AG09309 (cell line): Measurements from ENCODE around the gene EXD2.

Experiments
- DNase-seq: peaks from one replicate; pipeline ENCODE4 v3.0.0-alpha.2; 2010; ENCODE audit warnings: low read depth
- H3K4me3 ChIP-seq: 2 replicates; pipeline ENCODE4 v1.5.1; 2011; ENCODE audit warnings: mild to moderate bottlenecking, low read depth, low read length, moderate library complexity; ENCODE audit not compliant: control insufficient read depth
- CTCF ChIP-seq: IDR thresholded peaks from 2 replicates; pipeline ENCODE4 v1.5.1; 2011; ENCODE audit warnings: mild to moderate bottlenecking, low read depth, low read length, inconsistent platforms; ENCODE audit not compliant: insufficient read depth, control insufficient read depth; ENCODE audit errors: missing control alignments

Gene EXD2

GRCh38 chr14:69259527-69260189 is 68.4 kb downstream of the EXD2 start, which contains the start of gene GALNT16:
TSS of gene GALNT16 (plus strand) at chr14:69260158. CDS start at chr14:69260291, 133 bp downstream.
- DNase-seq, result no peak
- TF ChIP-seq CTCF, result peak; percentile 15
- peak within 1 kb of the TSS; percentile 50 for H3K4me3 ChIP-seq

GRCh38 chr14:69260190-69260860 is 69.0 kb downstream of the EXD2 start:
- no peak for DNase-seq
- TF ChIP-seq CTCF, result no peak
- H3K4me3 ChIP-seq, result peak overlapping the region; percentile 50

- DNase-seq, result no peak
- H3K4me3 ChIP-seq, result peak overlapping the region; percentile 3; the same call in 1 of the 2 replicates
- peak; percentile 28 for TF ChIP-seq CTCF
These were observed 69.7 kb downstream of the EXD2 start for GRCh38 chr14:69260861-69261564.

GRCh38 chr14:69261761-69262331 is 70.5 kb downstream of the EXD2 start:
- no peak overlapping the region for H3K4me3 ChIP-seq
- no peak for DNase-seq
- TF ChIP-seq CTCF, result no peak

- TF ChIP-seq CTCF, result no peak
- DNase-seq, result no peak
- H3K4me3 ChIP-seq, result no peak overlapping the region
These were observed 71.2 kb downstream of the EXD2 start for GRCh38 chr14:69262516-69262915.

- peak; percentile 97 for DNase-seq
- TF ChIP-seq CTCF, result no peak
- H3K4me3 ChIP-seq, result no peak overlapping the region
These were observed 72.1 kb downstream of the EXD2 start for GRCh38 chr14:69263364-69263763.
